Measurements from ENCODE around the gene GSTM2.
"Not testable (repeated sequence)": the region's sequence is repeated elsewhere in the genome, so short reads cannot be mapped to it uniquely, and the experiment has no call there.

GSTM2 gene

GRCh38 chr1:109644670-109645069 lies 23.2 kb upstream of the GSTM2 start:
- DNase-seq (ENCODE audit: low read depth in 3 of 3) = no peak

- DNase-seq (ENCODE audit: low read depth in 3 of 3) = no peak
Measured at GRCh38 chr1:109649491-109649914, 18.4 kb upstream of the GSTM2 start.

- no peak for DNase-seq (ENCODE audit: low read depth in 3 of 3)
Measured at GRCh38 chr1:109650609-109651008, 17.2 kb upstream of the GSTM2 start.

- no peak for DNase-seq (ENCODE audit: low read depth in 3 of 3)
Measured at GRCh38 chr1:109652402-109652801, 15.5 kb upstream of the GSTM2 start.

GRCh38 chr1:109653306-109653705 lies 14.6 kb upstream of the GSTM2 start:
- no peak for DNase-seq (ENCODE audit: low read depth in 3 of 3)

- no peak for DNase-seq (ENCODE audit: low read depth in 3 of 3)
Measured at GRCh38 chr1:109654519-109654918, 13.3 kb upstream of the GSTM2 start.

- DNase-seq (ENCODE audit: low read depth in 3 of 3) = peak; percentile 40 to 77 (median 40)
Measured at GRCh38 chr1:109655615-109656519, 12.0 kb upstream of the GSTM2 start, which contains the start of gene GSTM4. Gene GSTM4, plus strand, starts transcription at chr1:109656099. Its CDS starts 291 bp downstream, at chr1:109656390.

GRCh38 chr1:109657395-109657794 lies 10.5 kb upstream of the GSTM2 start:
- no peak for DNase-seq (ENCODE audit: low read depth in 3 of 3)

GRCh38 chr1:109657970-109658369 lies 9.9 kb upstream of the GSTM2 start:
- DNase-seq (ENCODE audit: low read depth in 3 of 3) = no peak

- DNase-seq (ENCODE audit: low read depth in 3 of 3) = no peak
Measured at GRCh38 chr1:109658533-109659042, 9.3 kb upstream of the GSTM2 start.

DNA sequence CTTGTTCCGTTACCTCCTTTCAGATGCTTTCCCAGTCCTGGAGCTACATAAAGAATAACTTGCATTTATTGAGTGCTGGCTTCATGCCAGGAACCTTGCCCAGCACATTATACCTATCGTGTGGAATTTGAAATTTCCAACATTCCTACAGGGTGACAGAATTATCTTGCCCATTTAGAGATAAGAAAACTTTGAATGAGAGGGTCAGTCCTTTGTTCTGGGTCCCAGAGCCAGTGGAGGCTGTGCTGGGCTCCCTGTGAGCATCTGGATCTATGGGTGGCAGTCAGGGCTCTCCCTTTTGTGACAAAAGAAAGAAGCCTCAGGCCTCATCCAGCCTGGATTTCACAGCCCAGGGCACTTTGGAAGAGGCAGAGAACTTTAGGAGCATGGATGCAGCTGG lies 8.7 kb upstream of the GSTM2 start:
- DNase-seq (ENCODE audit: low read depth in 3 of 3) = no peak

DNA sequence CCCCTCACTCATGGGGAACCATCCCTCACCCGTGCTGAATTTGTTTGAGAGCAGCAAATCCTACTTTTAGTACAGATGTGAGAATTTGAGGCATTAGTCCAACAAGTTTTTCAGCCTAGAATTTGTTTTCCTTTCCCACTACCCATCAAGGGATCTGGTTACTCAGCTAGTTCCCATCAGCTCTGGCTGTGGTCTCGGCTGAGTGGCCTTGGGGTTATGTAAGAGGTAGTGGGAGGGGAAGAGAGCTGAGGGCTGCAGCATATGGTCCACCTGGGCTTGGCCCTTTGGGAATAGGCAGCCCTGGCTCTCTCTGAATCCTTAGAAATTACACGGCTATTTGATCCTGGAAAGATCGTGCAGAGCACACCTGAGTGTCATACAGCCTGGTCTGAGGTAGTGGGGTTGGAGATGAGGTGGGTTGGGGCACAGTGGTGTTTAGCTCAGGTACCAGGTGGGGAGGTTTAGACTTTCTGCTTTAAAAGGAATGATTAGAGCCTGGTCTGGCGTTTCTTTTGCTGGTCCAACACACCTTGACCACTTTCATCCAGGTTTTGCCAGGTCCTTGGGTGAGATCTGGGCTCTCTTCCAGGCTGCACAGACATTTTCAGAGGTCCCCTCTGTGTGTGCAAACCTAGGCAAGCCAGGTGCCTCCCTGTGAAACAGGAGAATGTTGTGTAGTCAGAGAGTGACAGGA lies 7.7 kb upstream of the GSTM2 start:
- no peak for DNase-seq (ENCODE audit: low read depth in 3 of 3)

- DNase-seq (ENCODE audit: low read depth in 3 of 3) = not testable (repeated sequence)
Measured at GRCh38 chr1:109660691-109661026, 7.2 kb upstream of the GSTM2 start.

- DNase-seq (ENCODE audit: low read depth in 3 of 3) = no peak
Measured at GRCh38 chr1:109661391-109661790, 6.5 kb upstream of the GSTM2 start.

DNA sequence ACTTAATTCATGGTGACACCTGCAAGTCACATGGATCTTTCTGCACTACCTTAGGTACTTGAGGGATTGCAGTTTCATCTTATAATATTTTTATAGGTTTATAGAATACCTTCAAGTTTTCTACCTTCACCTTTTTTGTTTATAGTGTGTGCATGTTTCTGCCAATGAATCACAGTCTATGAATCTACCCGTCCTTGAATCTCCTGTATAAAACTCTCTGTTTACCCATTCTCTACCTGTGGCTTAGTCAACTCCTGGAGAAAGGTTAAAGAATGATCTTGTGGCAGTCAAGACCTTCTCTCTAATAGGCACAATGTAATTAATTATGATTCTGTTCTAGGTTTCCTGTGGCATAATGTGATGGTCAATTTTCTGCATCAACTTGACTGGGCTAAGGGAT lies 3.2 kb upstream of the GSTM2 start:
- DNase-seq (ENCODE audit: low read depth in 3 of 3) = no peak

DNA sequence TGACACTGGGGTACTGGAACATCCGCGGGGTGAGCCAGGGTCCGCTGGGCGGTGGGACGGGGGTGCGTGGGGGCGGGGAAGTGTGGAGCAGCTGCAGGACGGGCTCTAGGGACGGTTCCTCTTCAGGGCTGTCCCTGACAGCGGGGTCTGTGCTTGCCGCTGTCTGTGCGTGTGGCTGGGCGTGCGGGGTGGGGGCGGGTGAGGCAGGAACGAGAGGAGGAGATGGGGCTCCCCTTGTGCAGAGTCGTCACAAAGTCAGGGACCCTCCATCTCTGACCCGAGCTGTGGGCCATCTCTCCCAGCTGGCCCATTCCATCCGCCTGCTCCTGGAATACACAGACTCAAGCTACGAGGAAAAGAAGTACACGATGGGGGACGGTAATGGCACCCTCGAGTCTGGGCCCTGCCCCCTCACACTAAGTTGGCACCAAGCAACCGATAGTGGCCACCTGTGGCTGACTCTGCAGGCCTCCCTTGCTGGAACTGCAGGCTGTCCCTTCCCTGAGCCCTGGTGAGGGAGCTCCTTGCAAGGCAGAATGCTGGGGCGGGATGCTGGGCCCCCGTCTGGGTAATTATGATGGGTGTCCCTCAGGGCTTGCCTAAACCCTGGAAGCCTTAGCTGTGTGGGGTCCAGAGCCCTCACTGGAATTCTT lies 392 bp downstream of the GSTM2 start:
- no peak for DNase-seq (ENCODE audit: low read depth in 3 of 3)

- DNase-seq (ENCODE audit: low read depth in 3 of 3) = no peak
Measured at GRCh38 chr1:109669246-109669948, 1.5 kb downstream of the GSTM2 start.

- DNase-seq (ENCODE audit: low read depth in 3 of 3) = not testable (repeated sequence)
Measured at GRCh38 chr1:109669949-109670302, 2.1 kb downstream of the GSTM2 start.

GRCh38 chr1:109671067-109671466 lies 3.2 kb downstream of the GSTM2 start:
- no peak for DNase-seq (ENCODE audit: low read depth in 3 of 3)

DNA sequence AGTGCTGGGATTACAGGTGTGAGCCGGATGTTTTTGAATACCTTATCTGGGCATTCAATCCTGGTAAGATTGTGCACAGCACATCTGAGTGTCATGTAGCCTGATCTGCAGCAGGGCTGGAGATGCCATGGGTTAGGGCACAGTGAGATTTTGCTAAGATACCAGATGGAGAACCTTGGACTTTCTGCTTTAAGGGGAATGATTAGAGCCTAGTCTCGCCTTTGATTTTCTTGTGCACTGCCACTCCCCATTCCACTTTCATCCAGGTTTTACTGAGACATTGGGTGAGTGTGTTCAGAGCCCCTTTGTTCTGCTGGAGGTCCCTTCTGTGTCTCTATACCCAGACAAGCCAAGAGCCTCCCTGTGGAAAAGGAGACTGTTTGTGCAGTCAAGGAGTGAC lies 6.0 kb downstream of the GSTM2 start:
- not testable (repeated sequence) for DNase-seq (ENCODE audit: low read depth in 3 of 3)

DNA sequence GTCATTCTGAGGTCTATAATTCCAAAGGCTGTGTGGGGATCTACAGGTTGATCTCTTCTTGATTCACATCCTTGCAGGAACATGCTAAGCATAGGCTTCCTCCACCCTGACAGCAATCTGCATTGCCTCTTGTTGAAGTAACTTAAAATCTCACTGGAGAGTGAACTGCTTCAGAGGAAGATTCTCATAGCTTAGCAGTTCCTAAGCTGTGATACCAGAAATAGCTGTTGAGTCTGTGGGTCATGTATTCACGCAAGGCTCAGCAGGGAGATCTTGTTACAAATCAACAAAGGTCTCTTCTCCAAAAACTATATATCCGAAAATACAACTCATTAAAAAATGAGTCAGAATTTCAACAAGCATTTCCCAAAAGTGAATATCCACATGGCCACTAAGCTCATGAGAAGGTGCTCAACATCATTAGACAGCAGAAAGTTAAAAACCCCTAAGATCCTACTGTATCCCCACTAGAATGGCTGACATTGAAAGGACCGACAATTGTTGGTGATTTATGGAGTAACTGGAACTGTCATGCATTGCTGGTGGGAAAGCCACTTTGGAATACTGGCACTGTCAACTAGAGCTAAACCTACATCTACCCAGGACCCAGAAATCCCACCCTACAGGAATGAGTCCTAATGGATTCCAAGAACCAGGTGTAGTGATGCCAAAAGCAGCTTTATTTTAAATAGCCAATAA lies 9.0 kb downstream of the GSTM2 start:
- not testable (repeated sequence) for DNase-seq (ENCODE audit: low read depth in 3 of 3)
